WTC11 (cell line): Measurements from ENCODE around the gene GNPTG. TPM values are rescaled to one million over a fixed set of nuclear protein-coding genes. Genes with fewer than 3 reads are reported as not detected.
A peak's percentile ranks its signal among the peaks of the same experiment; 100 is the strongest.

Source experiments
- ATAC-seq: fragments of 200-7000 bp; cut with Tn5 transposase; 2 replicates; pipeline ENCODE4 v1.10.0; 2021; ENCODE audit warnings: mild to moderate bottlenecking, moderate library complexity
- CTCF ChIA-PET: fragments of 300-600 bp; sonication (Branson Sonifier 250); formaldehyde crosslinking; loops from one replicate; lab custom pipeline; 2021; ENCODE audit warnings: antibody characterized with exemption; lab: Charles Lee
- POLR2A ChIA-PET: fragments of 350-600 bp; sonication (Branson Sonifier 250); formaldehyde crosslinking; loops from one replicate; lab custom pipeline; 2021; ENCODE audit warnings: antibody characterized with exemption; lab: Charles Lee
- DNase-seq: peaks from one replicate; pipeline ENCODE4 v3.0.0; 2021; ENCODE audit warnings: low spot score
- H3K27ac Mint-ChIP-seq: 2 replicates; pipeline ENCODE4 v1.8.0; 2021; ENCODE audit warnings: mixed read lengths
- H3K27me3 Mint-ChIP-seq: 2 replicates; pipeline ENCODE4 v1.8.0; 2021; ENCODE audit warnings: low read depth, mild to moderate bottlenecking, moderate library complexity, mixed read lengths
- H3K36me3 Mint-ChIP-seq: 2 replicates; pipeline ENCODE4 v1.8.0; 2021; ENCODE audit warnings: mixed read lengths
- H3K4me1 Mint-ChIP-seq: 2 replicates; pipeline ENCODE4 v1.8.0; 2022; ENCODE audit warnings: mixed read lengths
- H3K4me3 Mint-ChIP-seq: 2 replicates; pipeline ENCODE4 v1.8.0; 2021; ENCODE audit warnings: mild to moderate bottlenecking, moderate library complexity, mixed read lengths
- H3K9me3 Mint-ChIP-seq: 2 replicates; pipeline ENCODE4 v1.8.0; 2021; ENCODE audit warnings: mixed read lengths
- AR ChIP-seq: fragments of 250-450 bp; sonication (Bioruptor Pico); IDR thresholded peaks from 2 replicates; pipeline ENCODE4 v1.9.0; 2021; ENCODE audit warnings: mild to moderate bottlenecking
- ATF3 ChIP-seq: sonication (generic); formaldehyde crosslinking; conservative IDR thresholded peaks from 2 replicates; pipeline ENCODE4 v1.8.1; 2022; ENCODE audit warnings: mild to moderate bottlenecking, missing genetic modification reagents
- CBFB ChIP-seq: sonication (generic); formaldehyde crosslinking; IDR thresholded peaks from 2 replicates; pipeline ENCODE4 v1.8.1; 2022; ENCODE audit warnings: mild to moderate bottlenecking, low read depth, missing genetic modification reagents
- CREB1 ChIP-seq: sonication (generic); formaldehyde crosslinking; IDR thresholded peaks from 2 replicates; pipeline ENCODE4 v1.8.0; 2023; ENCODE audit warnings: mild to moderate bottlenecking, missing genetic modification reagents
- E2F1 ChIP-seq: sonication (generic); formaldehyde crosslinking; IDR thresholded peaks from 2 replicates; pipeline ENCODE4 v1.8.0; 2022; ENCODE audit warnings: mild to moderate bottlenecking, missing genetic modification reagents
- EMX1 ChIP-seq: fragments of 250-450 bp; sonication (Bioruptor Pico); IDR thresholded peaks from 2 replicates; pipeline ENCODE4 v1.8.0; 2021; ENCODE audit warnings: mild to moderate bottlenecking
- FOXK1 ChIP-seq: sonication (generic); formaldehyde crosslinking; IDR thresholded peaks from 2 replicates; pipeline ENCODE4 v1.8.0; 2022; ENCODE audit warnings: mild to moderate bottlenecking, moderate library complexity, missing genetic modification reagents
- FOXP1 ChIP-seq: sonication (generic); formaldehyde crosslinking; IDR thresholded peaks from 2 replicates; pipeline ENCODE4 v1.8.0; 2022; ENCODE audit warnings: missing genetic modification reagents, mild to moderate bottlenecking, moderate library complexity, borderline replicate concordance
- PRRX2 ChIP-seq: fragments of 250-450 bp; sonication (Bioruptor Pico); IDR thresholded peaks from 2 replicates; pipeline ENCODE4 v1.8.0; 2021; ENCODE audit warnings: mild to moderate bottlenecking
- RORB ChIP-seq: fragments of 250-450 bp; sonication (Bioruptor Pico); IDR thresholded peaks from 2 replicates; pipeline ENCODE4 v1.9.0; 2021; ENCODE audit warnings: mild to moderate bottlenecking
- TEAD4 ChIP-seq: sonication (generic); formaldehyde crosslinking; IDR thresholded peaks from 2 replicates; pipeline ENCODE4 v1.8.0; 2022; ENCODE audit warnings: mild to moderate bottlenecking, missing genetic modification reagents
- ZBTB43 ChIP-seq: sonication (generic); formaldehyde crosslinking; IDR thresholded peaks from 2 replicates; pipeline ENCODE4 v1.8.1; 2023; ENCODE audit warnings: mild to moderate bottlenecking, missing genetic modification reagents
- ZNF121 ChIP-seq: sonication (generic); formaldehyde crosslinking; IDR thresholded peaks from 2 replicates; pipeline ENCODE4 v1.8.0; 2023; ENCODE audit warnings: missing genetic modification reagents
- ZNF317 ChIP-seq: sonication (generic); formaldehyde crosslinking; IDR thresholded peaks from 2 replicates; pipeline ENCODE4 v1.8.1; 2023; ENCODE audit warnings: low read depth, mild to moderate bottlenecking, moderate library complexity, missing genetic modification reagents, borderline replicate concordance
- total RNA-seq: library from RNA; stranded (reverse); gene quantifications from 3 replicates; pipeline ENCODE4 v1.2.3, GENCODE V29; 2021
- TF ChIP-seq, protein P1 (sequence below): fragments of 250-450 bp; sonication (Bioruptor Pico); IDR thresholded peaks from 2 replicates; pipeline ENCODE4 v1.9.0; 2021; ENCODE audit warnings: mild to moderate bottlenecking, borderline replicate concordance
- TF ChIP-seq, protein P2 (sequence below): fragments of 250-450 bp; sonication (Bioruptor Pico); IDR thresholded peaks from 2 replicates; pipeline ENCODE4 v1.9.0; 2021; ENCODE audit warnings: mild to moderate bottlenecking

GNPTG gene
- total RNA-seq, 1 experiment from 2014 or later, result 35.9 TPM

- TF ChIP-seq ATF3 (CRISPR knock-in tag) (no peak), FOXK1 (CRISPR knock-in tag) (no peak)
Observed at GRCh38 chr16:1335211-1335971, 16.3 kb upstream of the GNPTG start (continued).

DNA sequence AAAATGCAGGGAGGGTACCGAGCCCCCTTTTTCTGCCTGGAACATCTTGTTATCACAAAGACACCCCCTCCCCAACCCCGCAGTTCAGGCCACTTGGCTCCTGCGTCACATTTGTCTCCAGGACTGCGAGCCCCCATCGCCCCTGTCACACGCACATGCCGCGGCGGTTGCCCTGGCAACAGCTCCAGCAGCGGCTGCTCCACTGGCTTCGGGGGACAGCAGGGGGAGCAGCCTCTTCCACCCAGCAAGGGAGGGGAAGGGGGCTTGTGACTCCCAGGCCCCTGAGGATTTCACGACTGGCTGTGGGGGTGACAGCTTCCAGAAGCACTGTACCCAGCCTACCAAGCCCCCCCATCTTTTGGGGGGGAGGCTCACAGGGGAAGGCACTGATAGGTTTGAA, 15.7 kb upstream of the GNPTG start:
- H3K27ac Mint-ChIP-seq, result no peak overlapping the region
- no peaks in the 10 kb centered on the region for H3K36me3 Mint-ChIP-seq
- DNase-seq, result peak; percentile 61
- H3K27me3 Mint-ChIP-seq, result peaks cover 35% of the 10 kb centered on the region
- ATAC-seq, result no peak
- CTCF ChIA-PET, result interaction anchor here (1.1 to 4.3 kb wide), 3 partner anchors 10 to 35 kb away, joined by 3 to 19 read pairs (median 5); no protein-coding TSS in a partner anchor
- POLR2A ChIA-PET, result no interaction called here
- peaks cover 14% of the 10 kb centered on the region for H3K4me1 Mint-ChIP-seq
- H3K9me3 Mint-ChIP-seq, result no peaks in the 10 kb centered on the region
- no peak overlapping the region for H3K4me3 Mint-ChIP-seq
- TF ChIP-seq RORB (CRISPR knock-in tag) (no peak), TEAD4 (CRISPR knock-in tag) (no peak), ZBTB43 (CRISPR knock-in tag) (no peak), ZNF121 (CRISPR knock-in tag) (no peak), ZNF317 (CRISPR knock-in tag) (no peak), FOXP1 (CRISPR knock-in tag) (no peak), E2F1 (no peak), CBFB (CRISPR knock-in tag) (no peak), PRRX2 (CRISPR knock-in tag) (no peak), AR (no peak), EMX1 (CRISPR knock-in tag) (no peak), CREB1 (CRISPR knock-in tag) (no peak)
- TF ChIP-seq, protein P1, sequence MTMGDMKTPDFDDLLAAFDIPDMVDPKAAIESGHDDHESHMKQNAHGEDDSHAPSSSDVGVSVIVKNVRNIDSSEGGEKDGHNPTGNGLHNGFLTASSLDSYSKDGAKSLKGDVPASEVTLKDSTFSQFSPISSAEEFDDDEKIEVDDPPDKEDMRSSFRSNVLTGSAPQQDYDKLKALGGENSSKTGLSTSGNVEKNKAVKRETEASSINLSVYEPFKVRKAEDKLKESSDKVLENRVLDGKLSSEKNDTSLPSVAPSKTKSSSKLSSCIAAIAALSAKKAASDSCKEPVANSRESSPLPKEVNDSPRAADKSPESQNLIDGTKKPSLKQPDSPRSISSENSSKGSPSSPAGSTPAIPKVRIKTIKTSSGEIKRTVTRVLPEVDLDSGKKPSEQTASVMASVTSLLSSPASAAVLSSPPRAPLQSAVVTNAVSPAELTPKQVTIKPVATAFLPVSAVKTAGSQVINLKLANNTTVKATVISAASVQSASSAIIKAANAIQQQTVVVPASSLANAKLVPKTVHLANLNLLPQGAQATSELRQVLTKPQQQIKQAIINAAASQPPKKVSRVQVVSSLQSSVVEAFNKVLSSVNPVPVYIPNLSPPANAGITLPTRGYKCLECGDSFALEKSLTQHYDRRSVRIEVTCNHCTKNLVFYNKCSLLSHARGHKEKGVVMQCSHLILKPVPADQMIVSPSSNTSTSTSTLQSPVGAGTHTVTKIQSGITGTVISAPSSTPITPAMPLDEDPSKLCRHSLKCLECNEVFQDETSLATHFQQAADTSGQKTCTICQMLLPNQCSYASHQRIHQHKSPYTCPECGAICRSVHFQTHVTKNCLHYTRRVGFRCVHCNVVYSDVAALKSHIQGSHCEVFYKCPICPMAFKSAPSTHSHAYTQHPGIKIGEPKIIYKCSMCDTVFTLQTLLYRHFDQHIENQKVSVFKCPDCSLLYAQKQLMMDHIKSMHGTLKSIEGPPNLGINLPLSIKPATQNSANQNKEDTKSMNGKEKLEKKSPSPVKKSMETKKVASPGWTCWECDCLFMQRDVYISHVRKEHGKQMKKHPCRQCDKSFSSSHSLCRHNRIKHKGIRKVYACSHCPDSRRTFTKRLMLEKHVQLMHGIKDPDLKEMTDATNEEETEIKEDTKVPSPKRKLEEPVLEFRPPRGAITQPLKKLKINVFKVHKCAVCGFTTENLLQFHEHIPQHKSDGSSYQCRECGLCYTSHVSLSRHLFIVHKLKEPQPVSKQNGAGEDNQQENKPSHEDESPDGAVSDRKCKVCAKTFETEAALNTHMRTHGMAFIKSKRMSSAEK (CRISPR knock-in tag), result no peak
- TF ChIP-seq, protein P2, sequence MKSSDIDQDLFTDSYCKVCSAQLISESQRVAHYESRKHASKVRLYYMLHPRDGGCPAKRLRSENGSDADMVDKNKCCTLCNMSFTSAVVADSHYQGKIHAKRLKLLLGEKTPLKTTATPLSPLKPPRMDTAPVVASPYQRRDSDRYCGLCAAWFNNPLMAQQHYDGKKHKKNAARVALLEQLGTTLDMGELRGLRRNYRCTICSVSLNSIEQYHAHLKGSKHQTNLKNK, result no peak
